Sigmoid colon (tissue), 7 donors: ENCODE results near the gene FAM13A. TPM values are rescaled to one million over a fixed set of nuclear protein-coding genes. Genes with fewer than 3 reads are reported as not detected.

Experiments used
- DNase-seq: peaks from one replicate; pipeline ENCODE4 v3.0.0-alpha.2; 2019
- H3K27ac ChIP-seq, 4 donors: fragments of 200-600 bp; sonication (generic); one replicate each; pipeline ENCODE4 v1.5.1; 2016 to 2019; ENCODE audit warnings: mild to moderate bottlenecking in 1 of 4
- H3K27me3 ChIP-seq, 3 donors: fragments of 200-600 bp; sonication (generic); one replicate each; pipeline ENCODE4 v1.5.1; 2019; ENCODE audit warnings: mild to moderate bottlenecking in 1 of 3
- H3K36me3 ChIP-seq, 4 donors: fragments of 200-600 bp; sonication (generic); one replicate each; pipeline ENCODE4 v1.5.1; 2016 to 2019
- H3K4me1 ChIP-seq, 4 donors: fragments of 200-600 bp; sonication (generic); one replicate each; pipeline ENCODE4 v1.5.1; 2017 to 2019
- H3K4me3 ChIP-seq, 4 donors: fragments of 200-600 bp; sonication (generic); one replicate each; pipeline ENCODE4 v1.5.1; 2017 to 2019; ENCODE audit warnings: mild to moderate bottlenecking in 2 of 4, moderate library complexity in 1 of 4
- H3K9me3 ChIP-seq, 4 donors: fragments of 200-600 bp in 3 of 4; sonication (generic) in 3 of 4; one replicate each; pipeline versions ENCODE4 v1.5.1 to v1.6.1; 2013 to 2019
- EP300 ChIP-seq, 4 donors: sonication (generic); formaldehyde crosslinking; IDR thresholded peaks; one replicate each; pipeline ENCODE4 v1.6.1; 2017; ENCODE audit warnings: antibody characterized with exemption in 4 of 4
- POLR2A ChIP-seq, 2 donors: fragments of 450-650 bp; IDR thresholded peaks; one replicate each; pipeline ENCODE4 v1.6.1; 2016; ENCODE audit warnings: antibody characterized with exemption in 2 of 2, mild to moderate bottlenecking in 2 of 2, moderate library complexity in 2 of 2
- POLR2AphosphoS5 ChIP-seq, 4 donors: sonication (generic); formaldehyde crosslinking; IDR thresholded peaks; one replicate each; pipeline ENCODE4 v1.6.1; 2017; ENCODE audit warnings: antibody characterized with exemption in 4 of 4
- WGBS, 2 donors: extraction: QIAGEN DNeasy Blood & Tissue Kit; methylation state at CpG; one replicate each; pipeline ENCODE4 v1.1.7; 2013; 5-methylcytosine and 5-hydroxymethylcytosine counted together
- intact Hi-C: fragments of 100-400 bp; cut with DNase I; formaldehyde crosslinking; loops from one replicate; pipeline ENCODE4 v1.15.1; 2023
- polyA plus RNA-seq, 3 donors: library from polyadenylated mRNA; stranded (reverse); fragments of 200-250 nt; gene quantifications; one replicate each; pipeline ENCODE4 v1.2.3, GENCODE V29; 2013
- total RNA-seq, 4 donors: library from RNA; depleted of rRNA; stranded (reverse); fragments of >200 nt; gene quantifications; one replicate each; pipeline ENCODE4 v1.1.0, GENCODE V29; 2016
- TF ChIP-seq, protein P1 (sequence below), 4 experiments: fragments of 450-650 bp in 3 of 4; fragments of 200-600 bp in 1 of 4; IDR thresholded peaks; one replicate each; pipeline ENCODE4 v1.5.1; 2016 to 2019; ENCODE audit warnings: antibody characterized with exemption in 4 of 4, mild to moderate bottlenecking in 3 of 4, moderate library complexity in 2 of 4
- donor health status: healthy with polysubstance abuse.
- donor health status: Bipolar disorder and iron deficiency.
- donor health status: healthy.

The FAM13A gene
- total and polyA plus RNA-seq, 7 donors, result 9.9 to 49.7 (median 41.1) TPM

DNA sequence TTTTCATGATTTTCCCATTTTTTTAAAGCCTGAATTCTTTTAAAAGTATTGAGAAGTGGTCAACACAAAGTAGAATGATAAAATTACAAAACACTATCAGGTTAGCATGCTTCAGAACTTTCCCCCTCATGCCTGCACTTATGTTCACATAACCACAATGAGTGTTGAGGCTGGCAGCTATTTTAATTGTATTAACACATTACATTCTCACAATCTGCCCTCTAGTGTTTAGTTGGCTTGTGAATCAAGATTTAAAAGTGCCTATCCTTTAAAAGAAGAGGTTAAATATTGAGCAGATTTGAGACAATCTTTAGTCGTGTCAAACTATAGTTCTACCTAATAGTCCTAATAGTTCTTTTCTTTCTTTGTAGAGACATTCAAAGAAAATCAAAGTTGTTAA is 265.7 kb downstream of the FAM13A start:
- WGBS, 2 donors, result 78 to 84% methylated on average over 1 of the region's 1 CpG
- intact Hi-C loops, result no loop called here
- peak overlapping the region in 1 of 4 donors; percentile 72 for H3K27ac ChIP-seq
- no peaks in the 10 kb centered on the region for H3K9me3 ChIP-seq
- H3K27me3 ChIP-seq, result no peaks in the 10 kb centered on the region
- no peak for DNase-seq
- H3K36me3 ChIP-seq, result peaks cover 0 to 39% (median 16%) of the 10 kb centered on the region in 4 donors
- H3K4me1 ChIP-seq, result peaks cover 0 to 20% (median 13%) of the 10 kb centered on the region in 4 donors
- no peak overlapping the region for H3K4me3 ChIP-seq
- TF ChIP-seq EP300 (IDR thresholded peaks at IDR 0.05), result no peak
- TF ChIP-seq, protein P1, sequence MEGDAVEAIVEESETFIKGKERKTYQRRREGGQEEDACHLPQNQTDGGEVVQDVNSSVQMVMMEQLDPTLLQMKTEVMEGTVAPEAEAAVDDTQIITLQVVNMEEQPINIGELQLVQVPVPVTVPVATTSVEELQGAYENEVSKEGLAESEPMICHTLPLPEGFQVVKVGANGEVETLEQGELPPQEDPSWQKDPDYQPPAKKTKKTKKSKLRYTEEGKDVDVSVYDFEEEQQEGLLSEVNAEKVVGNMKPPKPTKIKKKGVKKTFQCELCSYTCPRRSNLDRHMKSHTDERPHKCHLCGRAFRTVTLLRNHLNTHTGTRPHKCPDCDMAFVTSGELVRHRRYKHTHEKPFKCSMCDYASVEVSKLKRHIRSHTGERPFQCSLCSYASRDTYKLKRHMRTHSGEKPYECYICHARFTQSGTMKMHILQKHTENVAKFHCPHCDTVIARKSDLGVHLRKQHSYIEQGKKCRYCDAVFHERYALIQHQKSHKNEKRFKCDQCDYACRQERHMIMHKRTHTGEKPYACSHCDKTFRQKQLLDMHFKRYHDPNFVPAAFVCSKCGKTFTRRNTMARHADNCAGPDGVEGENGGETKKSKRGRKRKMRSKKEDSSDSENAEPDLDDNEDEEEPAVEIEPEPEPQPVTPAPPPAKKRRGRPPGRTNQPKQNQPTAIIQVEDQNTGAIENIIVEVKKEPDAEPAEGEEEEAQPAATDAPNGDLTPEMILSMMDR (IDR thresholded peaks at IDR 0.05), result no peak

DNA sequence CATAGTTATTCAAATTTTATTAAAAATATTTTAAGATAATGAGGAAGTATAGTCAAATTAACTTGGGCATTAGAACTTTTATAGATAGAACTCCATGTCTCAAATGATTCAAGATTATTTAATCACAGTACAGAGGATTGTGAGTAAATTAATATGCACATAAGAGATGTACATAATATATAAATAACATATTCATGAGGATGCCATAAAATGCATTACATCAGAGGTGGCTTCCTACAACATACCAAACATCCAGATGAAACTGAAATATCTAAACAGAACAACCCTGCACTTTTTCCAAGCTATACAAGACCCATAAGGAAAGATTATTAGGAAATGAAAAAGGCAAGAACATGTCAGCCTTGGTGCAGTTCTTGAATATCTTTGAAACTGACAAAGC is 268.1 kb downstream of the FAM13A start:
- DNase-seq, result no peak
- Histone ChIP-seq H3K27me3 (no peaks in the 10 kb centered on the region), H3K36me3 (peaks cover 5 to 62% (median 25%) of the 10 kb centered on the region in 4 donors), H3K27ac (no peak overlapping the region), H3K4me3 (no peak overlapping the region), H3K9me3 (no peaks in the 10 kb centered on the region), H3K4me1 (peaks cover 0 to 20% (median 13%) of the 10 kb centered on the region in 4 donors)
- TF ChIP-seq POLR2AphosphoS5 (IDR thresholded peaks at IDR 0.05) (no peak), EP300 (IDR thresholded peaks at IDR 0.05) (no peak), POLR2A (IDR thresholded peaks at IDR 0.05) (no peak)
- TF ChIP-seq, protein P1 (IDR thresholded peaks at IDR 0.05), result no peak
- intact Hi-C loops, result no loop called here

- Histone ChIP-seq H3K27ac (no peak overlapping the region), H3K4me3 (no peak overlapping the region), H3K36me3 (peaks cover 5 to 67% (median 25%) of the 10 kb centered on the region in 4 donors), H3K4me1 (peaks cover 0 to 16% (median 13%) of the 10 kb centered on the region in 4 donors), H3K27me3 (no peaks in the 10 kb centered on the region), H3K9me3 (no peaks in the 10 kb centered on the region)
- no peak for DNase-seq
- intact Hi-C loops, result no loop called here
- WGBS, 2 donors, result 97 to 98% methylated on average over 1 of the region's 1 CpG
- TF ChIP-seq, protein P1 (IDR thresholded peaks at IDR 0.05), result no peak
- TF ChIP-seq POLR2AphosphoS5 (IDR thresholded peaks at IDR 0.05), result no peak
- no peak for TF ChIP-seq POLR2A (IDR thresholded peaks at IDR 0.05)
- TF ChIP-seq EP300 (IDR thresholded peaks at IDR 0.05), result no peak
Measured at GRCh38 chr4:88788424-88788823, 268.6 kb downstream of the FAM13A start.

GRCh38 chr4:88786011-88786410 is 271.0 kb downstream of the FAM13A start:
- Histone ChIP-seq H3K4me3 (no peak overlapping the region), H3K27ac (no peak overlapping the region), H3K9me3 (no peaks in the 10 kb centered on the region), H3K27me3 (no peaks in the 10 kb centered on the region), H3K4me1 (no peaks in the 10 kb centered on the region), H3K36me3 (peaks cover 5 to 85% (median 27%) of the 10 kb centered on the region in 4 donors)
- no peak for DNase-seq
- intact Hi-C loops, result no loop called here
- 92 to 95% methylated on average over 1 of the region's 1 CpG for WGBS, 2 donors
- TF ChIP-seq, protein P1 (IDR thresholded peaks at IDR 0.05), result no peak
- TF ChIP-seq POLR2AphosphoS5 (IDR thresholded peaks at IDR 0.05), result no peak
- no peak for TF ChIP-seq POLR2A (IDR thresholded peaks at IDR 0.05)
- no peak for TF ChIP-seq EP300 (IDR thresholded peaks at IDR 0.05)

DNA sequence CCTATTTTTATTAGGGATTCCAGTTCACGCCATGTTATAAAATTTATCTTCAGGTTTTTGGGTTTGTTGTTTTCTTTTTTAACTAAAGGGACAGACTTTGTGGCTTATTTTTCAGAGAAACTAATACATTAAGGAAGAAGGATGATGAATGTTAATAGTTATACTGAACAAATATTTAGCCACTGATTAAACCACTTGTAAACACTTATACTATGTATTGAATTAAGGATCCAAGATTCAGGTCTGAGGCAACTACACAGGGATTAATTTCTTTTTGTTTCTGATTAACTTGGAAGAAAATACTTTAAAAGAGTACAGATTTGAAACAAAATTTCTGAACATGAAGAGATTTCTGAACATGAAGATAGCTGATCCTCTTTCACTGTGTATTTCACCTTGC is 276.6 kb downstream of the FAM13A start:
- no peak overlapping the region for H3K27ac ChIP-seq
- WGBS, 2 donors, result 92 to 96% methylated on average over 1 of the region's 1 CpG
- intact Hi-C loops, result no loop called here
- peaks cover 0 to 88% (median 9%) of the 10 kb centered on the region in 4 donors for H3K36me3 ChIP-seq
- no peaks in the 10 kb centered on the region for H3K4me1 ChIP-seq
- no peak for DNase-seq
- no peak overlapping the region for H3K4me3 ChIP-seq
- no peak for TF ChIP-seq POLR2AphosphoS5 (IDR thresholded peaks at IDR 0.05)
- no peak for TF ChIP-seq POLR2A (IDR thresholded peaks at IDR 0.05)
- TF ChIP-seq, protein P1 (IDR thresholded peaks at IDR 0.05), result no peak
- no peak for TF ChIP-seq EP300 (IDR thresholded peaks at IDR 0.05)
- H3K27me3 ChIP-seq, result no peaks in the 10 kb centered on the region
- H3K9me3 ChIP-seq, result no peaks in the 10 kb centered on the region
